Thyroid gland (tissue), 4 donors: ENCODE data around the gene ZNF474. TPM values are rescaled to one million over a fixed set of nuclear protein-coding genes. Genes with fewer than 3 reads are reported as not detected.
A peak's percentile ranks its signal among the peaks of the same experiment; 100 is the strongest.
"Not testable (repeated sequence)": the region's sequence is repeated elsewhere in the genome, so short reads cannot be mapped to it uniquely, and the experiment has no call there.

Experiments
- DNase-seq, 2 donors: peaks; one replicate each; pipeline ENCODE4 v3.0.0-alpha.2; 2019
- H3K27ac ChIP-seq, 3 donors: fragments of 200-600 bp; sonication (generic); 1 replicate in 2 of 3; 2 replicates in 1 of 3; pipeline ENCODE4 v1.5.1; 2016 to 2019; ENCODE audit warnings: mild to moderate bottlenecking in 1 of 3, moderate library complexity in 1 of 3
- H3K27me3 ChIP-seq: fragments of 200-600 bp; sonication (generic); one replicate; pipeline ENCODE4 v1.5.1; 2019
- H3K36me3 ChIP-seq, 2 donors: fragments of 200-600 bp; sonication (generic); one replicate each; pipeline ENCODE4 v1.5.1; 2016 to 2019
- H3K4me1 ChIP-seq, 2 donors: fragments of 200-600 bp; sonication (generic); one replicate each; pipeline ENCODE4 v1.5.1; 2017 to 2019
- H3K4me3 ChIP-seq, 3 donors: fragments of 200-600 bp; sonication (generic); replicated peaks in 1 of 3; 1 replicate in 2 of 3; 2 replicates in 1 of 3; pipeline ENCODE4 v1.5.1; 2016; ENCODE audit warnings: mild to moderate bottlenecking in 1 of 3
- H3K9me3 ChIP-seq: fragments of 200-600 bp; sonication (generic); one replicate; pipeline ENCODE4 v1.5.1; 2017
- POLR2A ChIP-seq, 2 donors: fragments of 450-650 bp; IDR thresholded peaks; one replicate each; pipeline ENCODE4 v1.6.1; 2017; ENCODE audit warnings: antibody characterized with exemption in 2 of 2, mild to moderate bottlenecking in 2 of 2, moderate library complexity in 1 of 2
- WGBS, 2 donors: methylation state at CpG; one replicate each; pipeline ENCODE4 v1.1.5; 2017; 5-methylcytosine and 5-hydroxymethylcytosine counted together
- intact Hi-C: fragments of 100-400 bp; cut with DNase I; formaldehyde crosslinking; loops from one replicate; pipeline ENCODE4 v1.15.1; 2023
- total RNA-seq, 4 donors: library from RNA; depleted of rRNA; stranded (reverse); fragments of >200 nt; gene quantifications; one replicate each; pipeline ENCODE4 v1.2.3, GENCODE V29; 2016
- TF ChIP-seq, protein P1 (sequence below), 6 experiments: fragments of 200-600 bp in 3 of 6; fragments of 450-650 bp in 3 of 6; sonication (generic) in 3 of 6; IDR thresholded peaks; one replicate each; pipeline ENCODE4 v1.5.1; 2016 to 2019; ENCODE audit warnings: antibody characterized with exemption in 6 of 6, mild to moderate bottlenecking in 2 of 6, inconsistent platforms in 1 of 6, moderate library complexity in 1 of 6

The ZNF474 gene
- total RNA-seq, 4 donors from 2014 or later = 0.33 to 1.5 (median 0.54) TPM; not detected in 1

DNA sequence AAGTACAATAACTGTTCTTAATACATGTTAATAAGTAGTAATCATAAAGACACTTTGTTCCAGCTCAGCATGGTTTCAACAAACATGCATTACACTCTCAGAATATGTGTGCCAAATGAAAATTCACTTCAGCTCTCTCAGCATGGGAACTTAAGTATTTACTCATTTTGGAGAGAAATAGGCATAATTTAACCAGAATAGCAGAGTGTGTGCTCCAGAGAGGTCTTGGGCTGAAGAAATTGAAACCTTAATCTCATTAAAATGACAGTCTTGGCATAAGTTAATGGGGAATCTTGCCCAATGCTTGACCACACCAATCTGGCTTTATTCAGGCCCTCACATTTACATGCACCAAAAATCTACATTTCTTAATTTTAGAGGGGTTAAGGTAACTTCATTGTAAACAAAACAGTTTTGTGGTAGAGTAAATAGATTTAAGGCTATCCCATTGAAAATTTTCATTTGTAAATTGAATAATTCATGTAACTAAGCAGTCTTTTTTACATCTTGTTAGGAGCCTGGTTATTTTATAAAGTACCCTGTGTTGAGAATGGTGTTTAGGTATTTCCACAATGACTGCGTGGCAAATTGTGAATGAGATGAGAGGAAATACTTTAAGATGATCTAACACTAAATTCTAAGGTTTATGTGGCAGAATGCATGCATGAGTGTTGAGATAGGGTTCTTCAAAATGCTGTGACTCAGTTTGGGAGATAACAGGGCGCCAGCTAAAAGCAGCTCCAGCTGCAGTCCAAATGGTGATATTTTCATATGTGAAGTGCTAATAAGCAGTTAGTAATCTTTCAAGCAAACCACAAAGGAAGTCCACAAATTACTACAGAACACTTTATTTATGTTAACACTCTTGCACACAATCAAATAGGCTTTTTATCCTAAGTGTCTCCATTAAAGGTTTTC is 40.0 kb upstream of the ZNF474 start:
- Histone ChIP-seq H3K27ac (no peak overlapping the region), H3K4me1 (no peaks in the 10 kb centered on the region), H3K36me3 (no peaks in the 10 kb centered on the region), H3K9me3 (no peaks in the 10 kb centered on the region), H3K27me3 (no peaks in the 10 kb centered on the region), H3K4me3 (no peak overlapping the region)
- TF ChIP-seq POLR2A (IDR thresholded peaks at IDR 0.05) = no peak
- TF ChIP-seq, protein P1, sequence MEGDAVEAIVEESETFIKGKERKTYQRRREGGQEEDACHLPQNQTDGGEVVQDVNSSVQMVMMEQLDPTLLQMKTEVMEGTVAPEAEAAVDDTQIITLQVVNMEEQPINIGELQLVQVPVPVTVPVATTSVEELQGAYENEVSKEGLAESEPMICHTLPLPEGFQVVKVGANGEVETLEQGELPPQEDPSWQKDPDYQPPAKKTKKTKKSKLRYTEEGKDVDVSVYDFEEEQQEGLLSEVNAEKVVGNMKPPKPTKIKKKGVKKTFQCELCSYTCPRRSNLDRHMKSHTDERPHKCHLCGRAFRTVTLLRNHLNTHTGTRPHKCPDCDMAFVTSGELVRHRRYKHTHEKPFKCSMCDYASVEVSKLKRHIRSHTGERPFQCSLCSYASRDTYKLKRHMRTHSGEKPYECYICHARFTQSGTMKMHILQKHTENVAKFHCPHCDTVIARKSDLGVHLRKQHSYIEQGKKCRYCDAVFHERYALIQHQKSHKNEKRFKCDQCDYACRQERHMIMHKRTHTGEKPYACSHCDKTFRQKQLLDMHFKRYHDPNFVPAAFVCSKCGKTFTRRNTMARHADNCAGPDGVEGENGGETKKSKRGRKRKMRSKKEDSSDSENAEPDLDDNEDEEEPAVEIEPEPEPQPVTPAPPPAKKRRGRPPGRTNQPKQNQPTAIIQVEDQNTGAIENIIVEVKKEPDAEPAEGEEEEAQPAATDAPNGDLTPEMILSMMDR (IDR thresholded peaks at IDR 0.05) = no peak
- no peak for DNase-seq
- intact Hi-C loops = loop anchor here (5.0 kb wide), 1 partner anchor 73 kb away; a partner anchor contains a TSS
- 76 to 84% methylated on average over 2 of the region's 2 CpGs for WGBS, 2 donors

DNA sequence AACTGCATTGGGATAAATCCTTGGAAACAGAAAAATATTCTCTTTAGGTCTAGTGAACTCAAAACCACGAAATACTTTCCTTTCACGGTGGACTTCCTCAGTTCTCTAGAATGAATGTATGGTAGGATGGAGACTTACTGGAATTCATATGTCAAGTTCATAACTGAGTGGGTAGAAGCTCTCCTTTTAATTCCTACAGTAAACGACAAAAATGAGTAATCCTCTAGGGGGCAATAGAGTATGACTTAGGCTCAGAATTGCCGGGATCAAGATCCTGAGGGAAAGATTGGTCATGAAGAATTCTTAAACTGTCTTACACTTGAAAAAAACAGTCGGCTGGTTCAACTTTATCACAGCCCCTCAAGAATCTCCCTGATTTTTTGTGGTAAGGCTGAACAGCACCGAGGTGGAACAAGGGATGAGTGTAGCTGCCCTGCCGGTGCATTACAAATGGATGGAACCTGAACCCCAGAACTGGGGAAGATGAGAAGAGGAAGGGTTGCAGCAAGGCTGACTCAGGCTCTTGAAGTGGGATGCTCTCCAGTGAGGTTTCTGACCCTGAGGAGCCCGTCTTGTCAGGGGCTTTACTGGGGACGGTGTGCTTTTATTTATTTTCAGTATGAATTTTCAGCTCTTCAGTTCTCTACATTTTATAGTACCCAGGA is 37.3 kb upstream of the ZNF474 start:
- intact Hi-C loops = loop anchor here (5.0 kb wide), 1 partner anchor 70 kb away; a partner anchor contains a TSS
- Histone ChIP-seq H3K9me3 (no peaks in the 10 kb centered on the region), H3K4me3 (no peak overlapping the region), H3K27me3 (no peaks in the 10 kb centered on the region), H3K36me3 (no peaks in the 10 kb centered on the region), H3K4me1 (no peaks in the 10 kb centered on the region), H3K27ac (no peak overlapping the region)
- 37 to 38% methylated on average over 9 of the region's 9 CpGs for WGBS, 2 donors
- no peak for DNase-seq
- TF ChIP-seq, protein P1 (IDR thresholded peaks at IDR 0.05) = peak in 5 of 6 experiments; percentile 38 to 79 (median 66)
- no peak for TF ChIP-seq POLR2A (IDR thresholded peaks at IDR 0.05)

DNA sequence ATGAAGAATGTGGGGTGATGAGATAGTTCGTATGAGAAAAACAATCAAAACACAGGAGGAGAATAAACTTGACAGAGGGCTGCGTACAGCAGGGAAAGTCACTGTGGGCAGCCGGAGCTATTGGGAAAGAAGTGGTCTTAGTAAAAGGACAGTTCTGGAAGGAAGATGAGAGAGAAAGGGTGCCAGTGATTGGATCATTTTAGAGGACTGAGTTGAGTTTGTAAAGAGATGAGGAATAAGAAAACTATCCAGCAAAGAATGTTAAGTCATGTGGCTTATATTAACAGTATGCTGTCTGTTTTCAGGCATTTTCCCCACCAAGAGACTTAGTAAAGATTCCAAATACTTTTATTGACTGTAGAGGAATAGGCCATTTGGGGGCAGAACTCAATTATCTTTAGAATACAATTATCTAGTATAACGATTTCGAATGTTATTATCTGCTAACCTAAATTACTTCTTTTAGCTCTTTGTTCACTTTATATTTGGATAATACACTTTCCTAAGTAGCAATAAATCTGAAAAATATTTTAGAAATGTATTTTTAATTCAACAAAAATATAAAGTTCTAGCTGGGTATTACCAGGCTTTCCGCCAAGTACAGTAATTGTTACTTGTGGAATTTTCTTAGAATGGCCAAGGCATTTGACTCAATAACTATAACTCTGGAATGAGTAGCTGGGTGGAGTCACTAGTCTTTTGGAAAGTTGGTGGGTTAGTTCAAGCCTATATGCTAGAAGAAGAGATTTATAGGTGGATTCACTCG is 35.7 kb upstream of the ZNF474 start:
- no peaks in the 10 kb centered on the region for H3K27me3 ChIP-seq
- intact Hi-C loops = loop anchor here (5.0 kb wide), 1 partner anchor 69 kb away; a partner anchor contains a TSS
- no peaks in the 10 kb centered on the region for H3K4me1 ChIP-seq
- 84 to 87% methylated on average over 7 of the region's 7 CpGs for WGBS, 2 donors
- DNase-seq = no peak
- no peaks in the 10 kb centered on the region for H3K36me3 ChIP-seq
- no peaks in the 10 kb centered on the region for H3K9me3 ChIP-seq
- H3K4me3 ChIP-seq = no peak overlapping the region
- TF ChIP-seq, protein P1 (IDR thresholded peaks at IDR 0.05) = no peak
- TF ChIP-seq POLR2A (IDR thresholded peaks at IDR 0.05) = no peak
- no peak overlapping the region for H3K27ac ChIP-seq

DNA sequence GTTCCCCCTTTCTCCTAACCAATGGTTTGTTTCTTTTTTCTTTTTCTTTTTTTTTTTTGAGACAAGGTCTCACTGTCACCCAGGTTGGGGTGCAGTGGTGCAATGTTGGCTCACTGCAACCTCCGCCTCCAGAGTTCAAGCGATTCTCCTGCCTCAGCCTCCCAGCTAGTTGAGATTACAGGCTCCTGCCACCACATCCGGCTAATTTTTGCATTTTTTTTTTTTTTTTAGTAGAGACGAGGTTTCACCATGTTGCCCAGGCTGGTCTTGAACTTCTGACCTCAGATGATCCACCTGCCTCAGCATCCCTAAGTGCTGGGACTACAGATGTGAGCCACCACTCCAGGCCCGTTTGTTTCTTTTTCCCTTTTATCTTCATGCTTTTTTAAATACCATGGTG is 35.1 kb upstream of the ZNF474 start:
- not testable (repeated sequence) for H3K9me3 ChIP-seq, H3K4me1 ChIP-seq, H3K36me3 ChIP-seq, DNase-seq, H3K4me3 ChIP-seq, H3K27ac ChIP-seq, H3K27me3 ChIP-seq
- intact Hi-C loops = loop anchor here (5.0 kb wide), 1 partner anchor 68 kb away; a partner anchor contains a TSS
- WGBS, 2 donors = 90 to 97% methylated on average over 5 of the region's 5 CpGs

DNA sequence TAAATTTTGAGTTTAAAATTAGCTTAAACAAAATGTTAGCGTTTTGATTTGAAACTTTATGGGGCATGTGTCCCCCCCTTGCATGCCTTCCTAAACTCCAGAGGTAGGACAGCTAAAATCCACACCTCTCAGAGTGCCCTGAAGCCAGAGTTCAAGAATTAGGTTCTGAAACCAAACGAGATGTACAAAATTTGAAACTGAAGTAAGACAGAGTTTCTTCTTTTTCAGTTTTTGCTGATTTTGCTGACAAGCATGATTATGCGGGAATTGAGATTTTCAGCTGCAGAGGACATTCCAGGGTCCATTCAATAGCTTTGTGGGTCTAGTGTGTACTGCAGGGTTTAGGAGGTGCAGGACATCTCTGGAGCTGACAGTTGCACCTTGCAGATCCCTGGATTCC is 34.2 kb upstream of the ZNF474 start:
- Histone ChIP-seq H3K36me3 (no peaks in the 10 kb centered on the region), H3K9me3 (no peaks in the 10 kb centered on the region), H3K4me1 (no peaks in the 10 kb centered on the region), H3K27me3 (no peaks in the 10 kb centered on the region), H3K27ac (no peak overlapping the region), H3K4me3 (no peak overlapping the region)
- intact Hi-C loops = no loop called here
- DNase-seq = no peak
- 84 to 85% methylated on average over 3 of the region's 3 CpGs for WGBS, 2 donors
- no peak for TF ChIP-seq POLR2A (IDR thresholded peaks at IDR 0.05)
- TF ChIP-seq, protein P1 (IDR thresholded peaks at IDR 0.05) = no peak
